Islet precursor cell (in vitro differentiated cells): ENCODE measurements around the gene CPA5.
"Not testable (repeated sequence)": the region's sequence is repeated elsewhere in the genome, so short reads cannot be mapped to it uniquely, and the experiment has no call there.

Experiments
- DNase-seq: peaks from one replicate; pipeline ENCODE4 v3.0.0-alpha.2; 2018

The CPA5 gene

DNA sequence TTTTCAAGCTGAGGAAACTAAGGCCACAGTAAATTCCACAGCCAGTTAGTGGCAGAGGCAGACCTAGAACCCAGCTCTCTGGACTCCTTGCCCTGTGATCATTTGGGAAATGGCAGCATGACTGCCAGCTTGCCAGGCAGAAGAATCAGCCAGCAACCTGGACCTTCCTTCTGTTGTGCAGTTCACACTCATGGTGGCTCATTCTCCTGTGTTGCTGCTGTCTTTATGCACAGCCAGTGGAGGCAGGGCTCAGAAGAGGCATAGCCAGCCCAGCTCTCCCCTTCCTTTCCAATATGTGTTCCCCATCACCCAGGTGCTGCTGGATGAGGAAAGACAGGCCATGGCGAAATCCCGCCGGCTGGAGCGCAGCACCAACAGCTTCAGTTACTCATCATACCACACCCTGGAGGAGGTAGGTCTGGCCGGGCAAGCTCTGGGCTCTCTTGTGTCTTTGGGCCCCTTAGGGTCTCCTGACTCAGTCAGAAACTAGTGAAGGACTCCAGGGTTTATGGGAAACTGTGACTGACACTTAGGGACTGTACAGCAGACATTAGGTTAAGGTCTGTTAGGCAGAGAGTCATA lies 14.8 kb downstream of the CPA5 start:
- peak; percentile 40 for DNase-seq

DNA sequence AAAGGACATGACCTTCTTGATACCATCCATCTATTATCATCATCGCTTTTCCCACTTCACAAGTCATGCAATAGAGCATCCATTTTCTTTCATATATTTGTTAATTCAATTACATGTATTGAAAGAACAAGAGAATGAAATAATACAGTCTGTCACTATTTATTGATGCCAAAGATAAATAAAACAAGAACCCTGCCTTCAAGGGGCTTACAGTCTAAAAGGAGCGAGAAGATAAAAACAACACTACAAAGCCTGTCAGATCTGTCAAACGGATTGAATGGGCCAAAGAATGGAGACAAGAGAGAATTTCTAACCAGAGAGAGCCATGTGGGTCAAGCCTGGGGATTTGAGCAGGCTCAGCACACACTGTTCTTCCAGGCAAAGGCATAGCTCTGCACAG lies 15.9 kb downstream of the CPA5 start:
- no peak for DNase-seq

DNA sequence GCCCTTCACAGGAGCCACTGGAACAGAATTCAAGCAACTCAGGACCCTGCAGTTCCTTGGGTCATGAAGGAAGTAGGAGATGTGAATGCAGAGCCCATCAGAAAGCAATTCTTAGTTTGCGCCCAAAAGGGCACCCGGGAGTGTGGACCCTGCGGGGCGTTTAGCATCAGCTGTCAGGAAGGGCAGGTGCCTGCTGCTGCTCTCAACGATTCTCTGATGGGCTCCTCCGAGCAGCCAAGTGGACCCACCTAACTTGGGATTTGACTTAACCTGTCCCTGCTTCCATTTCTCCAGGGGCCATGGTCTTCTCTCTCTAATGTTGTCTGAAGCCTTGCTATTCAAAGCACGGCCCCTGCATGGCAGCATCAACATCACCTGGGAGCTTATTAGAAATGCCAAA lies 17.1 kb downstream of the CPA5 start:
- peak; percentile 24 for DNase-seq

DNA sequence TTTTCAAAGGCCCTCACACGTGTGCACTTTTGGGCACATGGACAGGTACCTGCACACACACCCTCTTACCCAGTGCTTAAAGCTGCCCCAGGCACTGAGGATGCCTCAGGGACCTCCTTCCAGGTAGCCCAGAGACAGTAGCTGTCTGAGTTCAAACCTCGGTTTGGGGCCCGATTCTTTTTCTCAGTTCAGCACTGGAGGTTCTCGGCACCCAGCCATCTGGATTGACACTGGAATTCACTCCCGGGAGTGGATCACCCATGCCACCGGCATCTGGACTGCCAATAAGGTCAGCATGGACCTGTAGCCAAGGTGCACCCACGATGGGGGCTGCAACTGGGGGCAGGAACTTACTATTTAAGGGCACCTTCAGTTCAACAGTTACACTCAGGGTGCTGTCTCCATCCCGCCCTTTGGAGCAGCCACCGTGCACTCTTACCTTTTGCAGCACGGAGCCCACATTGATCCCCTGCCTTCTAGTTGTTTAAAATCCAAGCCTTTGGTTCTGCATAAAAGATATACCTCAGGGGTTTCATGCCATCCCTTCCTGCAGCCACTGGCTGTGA lies 17.7 kb downstream of the CPA5 start:
- DNase-seq: no peak

DNA sequence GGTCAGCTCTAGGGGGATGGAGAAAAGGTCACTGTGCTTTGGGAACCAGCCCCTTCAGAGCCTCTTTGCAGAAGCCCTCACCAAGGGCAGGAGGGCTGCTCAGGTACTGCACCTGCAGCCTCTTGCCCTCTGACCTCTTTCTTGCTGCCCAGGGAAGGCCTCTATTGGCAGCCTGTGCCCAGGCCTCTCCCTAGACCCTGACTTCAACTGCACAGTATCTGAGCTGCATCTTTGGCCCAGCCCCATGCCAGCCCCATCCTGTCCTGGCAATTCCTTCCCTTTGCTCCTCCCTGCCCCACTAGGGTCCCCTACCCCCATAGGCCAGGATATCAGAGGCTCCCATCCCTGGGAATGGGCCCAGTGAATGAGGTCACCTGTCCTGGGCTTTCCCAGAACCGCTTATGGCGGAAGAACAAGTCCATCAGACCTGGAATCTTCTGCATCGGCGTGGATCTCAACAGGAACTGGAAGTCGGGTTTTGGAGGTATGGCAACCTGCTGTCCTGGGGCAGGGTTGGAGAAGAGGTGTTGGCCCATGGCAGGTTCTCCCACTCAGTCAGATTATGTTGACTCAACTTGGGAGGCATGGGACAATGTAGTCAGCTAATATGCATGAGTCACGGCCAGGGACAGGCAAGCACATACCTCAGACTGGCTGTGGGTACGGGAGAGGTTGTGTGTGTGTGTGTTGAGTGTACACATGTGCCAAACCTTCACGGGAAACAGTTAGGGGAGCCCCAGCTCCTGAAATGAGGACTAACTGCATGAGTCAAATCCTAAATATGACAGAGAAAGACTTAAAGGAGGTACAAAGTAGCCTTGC lies 18.6 kb downstream of the CPA5 start:
- DNase-seq: peak; percentile 96

DNA sequence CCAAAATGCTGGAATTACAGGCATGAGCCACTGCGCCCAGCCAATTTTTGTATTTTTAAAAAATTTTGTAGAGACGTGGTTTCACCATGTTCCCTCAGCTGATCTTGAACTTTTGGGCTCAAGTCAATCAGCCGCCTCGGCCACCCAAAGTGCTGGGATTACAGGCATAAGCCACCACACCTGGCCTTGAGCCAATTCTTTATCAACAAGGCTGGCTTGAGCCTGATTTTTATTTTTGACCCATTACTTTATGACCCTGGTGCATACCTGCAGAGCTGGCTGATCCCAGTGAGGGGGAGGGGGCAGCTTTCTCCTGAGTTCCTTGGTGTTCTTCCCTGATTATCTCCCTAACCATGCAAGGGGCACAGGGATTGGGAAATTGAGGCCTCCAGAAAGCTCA lies 19.8 kb downstream of the CPA5 start:
- no peak for DNase-seq

DNA sequence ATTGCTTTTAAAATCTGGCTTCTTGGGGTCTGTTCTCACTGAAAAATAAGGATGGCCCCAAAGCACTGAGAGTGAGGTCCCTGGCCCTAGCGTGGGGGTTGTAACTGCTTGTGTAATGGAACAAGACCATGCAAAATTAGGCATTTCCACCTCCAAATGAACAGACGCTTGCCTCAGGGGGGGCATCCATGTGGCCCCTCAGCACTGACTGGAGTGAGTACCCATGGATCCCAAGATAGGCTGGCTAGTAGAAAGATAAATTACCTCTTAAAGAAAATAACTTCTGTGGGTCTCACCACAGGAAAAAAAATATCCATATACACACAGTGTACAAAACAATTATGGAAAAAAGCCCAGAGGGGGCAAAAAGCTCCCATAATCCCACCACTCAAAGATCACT lies 20.5 kb downstream of the CPA5 start:
- DNase-seq: no peak

DNA sequence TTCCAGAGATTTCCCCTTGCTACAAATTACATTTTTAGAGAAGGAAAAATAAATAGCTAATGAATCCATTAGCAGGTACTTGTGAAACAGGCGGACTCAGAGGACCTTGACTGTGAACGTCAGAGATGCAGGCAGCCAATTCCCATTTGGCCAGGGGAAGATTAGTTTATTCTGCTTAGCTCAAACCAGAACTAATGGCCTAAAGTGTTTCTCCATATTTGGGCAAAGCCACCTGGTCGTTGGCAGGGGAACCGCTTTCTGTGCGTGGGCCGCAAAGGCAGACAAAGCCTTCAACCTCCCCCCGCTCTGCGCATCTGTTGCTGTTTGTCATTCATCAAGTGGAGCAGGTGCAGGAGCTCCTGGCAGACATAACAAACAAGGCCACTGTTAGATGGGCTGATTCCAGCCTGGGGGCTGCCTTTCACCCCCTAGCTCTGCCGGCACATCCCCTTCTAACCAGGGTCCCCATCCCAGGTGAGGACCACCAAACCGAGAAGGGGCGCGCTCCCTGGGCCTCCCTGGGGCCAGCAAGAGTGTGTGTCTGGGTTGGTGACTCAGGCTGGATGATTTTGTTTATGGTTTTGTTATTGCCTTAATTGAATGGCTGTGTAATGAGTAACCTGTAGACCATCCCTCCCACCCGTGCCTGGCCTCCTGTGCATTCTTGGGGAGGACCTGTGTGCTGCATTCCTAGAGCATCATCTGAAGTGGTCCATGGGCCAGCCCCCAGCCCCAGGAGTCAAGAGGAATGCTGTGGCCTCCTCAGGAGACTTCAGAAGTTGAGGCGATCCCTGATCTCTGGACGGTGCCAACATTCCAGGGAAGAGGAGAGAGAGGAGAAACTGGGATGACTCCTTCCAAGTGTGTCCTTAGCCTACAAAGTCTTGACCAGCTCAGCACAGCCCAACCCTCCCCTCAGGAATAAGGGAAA lies 21.2 kb downstream of the CPA5 start:
- DNase-seq: peak; percentile 96

DNA sequence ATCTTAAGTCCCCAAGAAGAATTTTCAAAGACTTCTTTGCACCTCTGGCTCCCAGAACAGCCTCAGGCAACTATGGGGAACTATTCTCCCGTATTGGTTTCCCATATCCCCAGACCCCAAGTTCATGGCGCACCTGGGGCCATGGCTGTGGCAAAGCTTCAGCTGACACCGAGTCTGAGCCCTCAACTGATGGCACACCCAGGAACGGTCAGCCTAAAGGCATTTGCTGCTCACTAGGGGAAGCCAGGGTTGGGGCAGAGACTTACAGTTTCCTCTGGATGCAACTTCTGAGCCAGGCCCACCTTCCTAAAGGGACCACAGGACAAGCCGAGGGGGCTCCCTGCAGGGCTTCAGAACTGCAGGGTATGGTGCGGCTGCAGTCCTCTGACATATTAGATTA lies 21.9 kb downstream of the CPA5 start:
- no peak for DNase-seq

DNA sequence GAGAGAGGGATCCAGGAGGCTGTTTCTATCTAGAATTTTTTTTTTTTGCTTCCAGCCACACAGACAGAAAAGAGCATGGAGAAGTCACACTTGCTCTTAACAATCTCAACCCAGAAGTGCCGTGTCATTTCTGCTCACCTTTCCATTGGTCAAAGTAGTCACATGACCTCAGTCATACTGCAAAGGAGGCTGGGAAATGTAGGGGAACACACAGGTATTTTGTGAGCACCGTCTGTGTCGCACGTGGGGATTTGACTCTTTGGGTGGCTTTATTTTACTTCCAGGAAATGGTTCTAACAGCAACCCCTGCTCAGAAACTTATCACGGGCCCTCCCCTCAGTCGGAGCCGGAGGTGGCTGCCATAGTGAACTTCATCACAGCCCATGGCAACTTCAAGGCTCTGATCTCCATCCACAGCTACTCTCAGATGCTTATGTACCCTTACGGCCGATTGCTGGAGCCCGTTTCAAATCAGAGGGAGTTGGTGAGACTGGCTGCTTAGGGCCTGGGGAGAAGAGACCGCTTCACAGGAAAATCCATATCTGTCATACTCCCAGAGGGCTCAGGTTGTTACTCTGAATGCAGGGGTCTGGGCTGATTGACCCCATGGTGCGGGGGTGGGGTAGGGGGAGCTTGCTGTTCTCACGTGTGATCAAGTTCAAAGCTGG lies 22.6 kb downstream of the CPA5 start:
- DNase-seq: no peak

DNA sequence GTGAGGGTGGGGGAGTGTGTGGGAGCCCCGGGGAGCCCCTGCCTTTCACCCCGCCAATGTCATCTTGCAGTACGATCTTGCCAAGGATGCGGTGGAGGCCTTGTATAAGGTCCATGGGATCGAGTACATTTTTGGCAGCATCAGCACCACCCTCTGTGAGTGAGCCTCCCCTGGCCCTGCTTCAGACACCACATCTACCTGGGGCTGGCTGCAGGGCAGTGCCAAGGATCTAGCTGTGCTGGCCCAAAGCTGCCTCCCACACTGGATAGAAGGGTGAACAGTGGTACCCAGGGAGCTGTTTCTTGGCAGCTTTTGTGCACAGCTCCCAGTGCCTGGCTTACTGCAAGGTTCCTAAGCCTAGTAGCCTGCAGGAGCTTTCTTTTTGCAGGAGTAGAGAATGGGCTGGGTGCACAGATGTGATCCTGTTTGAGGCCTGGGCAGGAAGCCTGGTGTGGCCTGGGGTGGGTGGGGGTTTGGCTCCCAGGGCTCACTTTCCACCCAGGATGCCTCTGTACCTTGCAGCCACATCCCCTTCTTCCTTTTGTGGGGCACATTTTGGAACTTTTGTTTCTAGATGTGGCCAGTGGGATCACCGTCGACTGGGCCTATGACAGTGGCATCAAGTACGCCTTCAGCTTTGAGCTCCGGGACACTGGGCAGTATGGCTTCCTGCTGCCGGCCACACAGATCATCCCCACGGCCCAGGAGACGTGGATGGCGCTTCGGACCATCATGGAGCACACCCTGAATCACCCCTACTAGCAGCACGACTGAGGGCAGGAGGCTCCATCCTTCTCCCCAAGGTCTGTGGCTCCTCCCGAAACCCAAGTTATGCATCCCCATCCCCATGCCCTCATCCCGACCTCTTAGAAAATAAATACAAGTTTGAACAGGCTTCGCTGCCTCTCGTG lies 23.5 kb downstream of the CPA5 start:
- no peak for DNase-seq

DNA sequence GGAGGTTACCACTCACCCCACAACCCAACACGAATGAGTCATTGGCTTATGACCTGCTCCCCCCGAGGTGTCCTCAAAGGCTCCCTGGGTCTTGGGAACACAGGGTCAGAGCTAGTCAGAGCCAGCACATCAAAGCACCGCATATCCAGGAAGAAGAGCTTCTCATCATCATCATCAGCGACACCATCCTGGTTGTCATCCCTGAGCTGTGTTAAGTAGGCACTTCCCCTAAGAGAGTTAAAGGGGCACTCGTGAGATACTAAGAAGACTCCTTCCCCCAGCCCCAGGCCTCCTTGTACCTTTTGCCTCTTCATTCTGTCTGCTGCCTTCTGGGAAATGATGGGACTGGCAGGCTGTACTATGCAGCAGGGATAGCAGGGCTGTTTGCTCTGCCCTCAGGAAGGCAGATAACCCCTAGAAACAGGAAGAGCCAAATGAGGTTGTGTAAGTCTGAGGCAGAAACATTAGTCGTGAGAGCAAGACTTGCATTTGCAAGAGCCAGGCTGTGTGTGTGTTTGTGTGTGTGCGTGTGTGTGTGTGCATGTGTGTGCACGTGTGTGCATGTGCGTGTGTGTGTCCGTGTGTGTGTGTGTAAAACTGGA lies 24.6 kb downstream of the CPA5 start:
- DNase-seq: no peak

DNA sequence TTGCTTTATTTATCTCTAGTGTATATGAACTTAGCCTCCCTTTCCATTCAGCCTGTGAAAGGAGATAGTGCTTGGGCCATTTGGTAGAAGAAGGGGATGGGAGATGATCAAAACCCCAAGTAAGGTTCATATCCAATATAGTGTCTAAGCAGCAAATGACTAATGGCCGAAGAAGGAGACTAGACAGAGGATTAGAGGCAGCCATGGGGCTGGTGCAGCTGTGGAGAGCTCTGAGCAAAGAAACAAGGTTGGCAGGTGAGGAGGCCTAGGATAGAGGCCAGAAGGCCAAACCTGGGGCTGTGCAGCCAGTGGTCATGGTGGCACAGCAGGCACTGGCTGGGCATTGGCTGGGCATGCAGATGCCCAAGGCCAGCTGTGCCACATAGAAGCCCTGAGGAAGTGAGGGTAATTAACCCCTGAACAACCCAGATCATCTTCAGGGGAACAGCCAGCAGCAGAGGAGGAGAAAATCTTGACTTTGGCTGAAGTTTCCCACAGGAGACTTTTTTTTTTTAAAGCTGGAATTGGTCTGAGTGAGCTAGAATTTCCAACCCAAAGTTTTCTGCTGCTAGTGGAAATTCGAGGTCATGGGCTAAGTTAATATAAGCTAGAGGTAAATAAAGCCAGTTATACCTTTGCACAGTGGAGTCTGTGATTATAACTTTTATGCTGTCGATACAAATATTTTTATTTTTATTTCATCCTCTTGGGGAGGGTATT lies 25.4 kb downstream of the CPA5 start:
- DNase-seq: no peak

DNA sequence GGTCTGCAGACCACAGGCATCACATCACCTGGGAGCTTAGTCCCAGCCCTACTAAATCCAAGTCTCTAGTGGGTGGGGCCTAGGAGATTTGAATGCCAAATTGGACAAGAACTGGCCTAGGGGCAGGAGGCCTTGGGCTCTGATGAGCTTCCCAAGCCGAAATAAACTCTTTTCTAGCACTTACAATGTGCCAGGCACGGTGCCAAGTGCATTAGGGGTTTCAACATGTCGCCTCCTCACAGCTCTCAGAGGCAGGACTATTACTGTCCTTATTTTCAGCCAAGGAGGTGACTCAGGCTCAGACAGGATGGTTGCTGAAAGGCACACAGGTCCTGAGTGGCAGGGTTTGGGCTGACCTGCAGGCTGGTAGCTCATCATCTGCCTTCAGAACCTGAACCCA lies 26.4 kb downstream of the CPA5 start:
- no peak for DNase-seq

DNA sequence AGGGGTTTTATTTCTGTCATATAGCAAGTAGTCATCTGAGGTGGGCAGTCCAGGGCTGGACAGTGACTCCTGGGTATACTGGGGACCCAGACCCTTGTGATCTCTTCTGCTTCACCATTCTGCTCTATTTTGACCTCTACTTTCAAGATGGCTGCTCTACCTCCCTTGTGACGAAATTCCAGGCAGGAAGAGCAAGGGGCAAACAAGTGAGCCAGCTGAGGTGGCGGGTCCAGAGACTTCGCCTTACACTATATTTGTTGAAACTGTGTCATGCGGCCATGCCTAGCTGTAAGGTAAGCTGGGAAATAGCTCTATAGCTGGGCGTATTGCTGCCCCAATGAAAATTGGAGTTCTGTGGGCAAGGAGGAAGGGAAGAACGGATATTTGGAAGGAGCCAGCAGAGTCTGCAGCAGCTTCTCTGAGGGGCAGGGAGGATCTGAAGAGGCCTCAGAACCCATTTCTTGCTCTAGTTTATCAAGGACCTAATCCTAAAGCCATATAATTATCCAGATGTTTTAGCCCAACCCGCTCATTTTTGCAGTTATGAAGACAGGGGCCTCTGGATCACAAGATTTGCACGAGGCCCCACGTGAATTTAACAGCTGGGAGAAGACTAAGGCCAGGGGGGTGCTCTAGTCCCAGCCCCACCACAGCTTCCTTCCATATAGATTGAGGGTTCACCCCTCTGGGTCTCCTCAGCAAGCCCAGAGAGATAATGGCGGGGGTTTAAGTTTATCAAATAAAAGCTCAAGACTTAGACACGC lies 28.0 kb downstream of the CPA5 start:
- no peak for DNase-seq

DNA sequence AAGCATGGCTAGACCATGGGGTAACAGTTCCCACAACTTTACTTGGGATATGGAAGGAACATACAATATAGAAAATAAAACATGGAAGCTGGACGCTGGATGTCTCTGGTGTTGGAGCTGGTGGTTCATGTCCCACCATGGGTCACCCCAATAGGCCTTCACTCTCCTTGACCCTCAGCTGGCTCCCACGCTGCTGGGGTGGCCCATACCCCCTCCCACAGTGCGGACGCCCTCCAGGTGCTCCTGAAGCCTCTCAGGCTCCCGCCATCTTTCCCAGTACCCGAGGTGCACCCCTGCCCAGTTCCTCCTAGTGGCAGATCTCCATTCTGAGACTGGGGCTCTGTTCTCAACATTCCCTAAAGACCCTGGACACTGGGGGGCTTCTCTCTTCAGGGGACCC lies 29.9 kb downstream of the CPA5 start:
- DNase-seq: no peak

DNA sequence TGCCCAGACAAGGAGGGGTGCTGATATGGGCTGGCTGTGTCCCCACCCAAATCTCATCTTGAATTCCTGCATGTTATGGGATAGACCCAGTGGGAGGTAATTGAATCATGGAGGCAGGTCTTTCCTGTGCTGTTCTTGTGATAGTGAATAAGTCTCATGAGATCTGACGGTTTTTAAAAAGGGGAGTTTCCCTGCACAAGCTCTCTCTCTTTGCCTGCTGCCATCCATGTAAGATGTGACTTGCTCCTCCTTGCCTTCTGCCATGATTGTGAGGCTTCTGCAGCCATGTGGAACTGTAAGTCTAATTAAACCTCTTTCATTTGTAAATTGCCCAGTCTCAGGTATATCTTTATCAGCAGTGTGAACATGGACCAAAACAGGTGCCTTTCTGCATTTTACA lies 31.8 kb downstream of the CPA5 start:
- not testable (repeated sequence) for DNase-seq

DNA sequence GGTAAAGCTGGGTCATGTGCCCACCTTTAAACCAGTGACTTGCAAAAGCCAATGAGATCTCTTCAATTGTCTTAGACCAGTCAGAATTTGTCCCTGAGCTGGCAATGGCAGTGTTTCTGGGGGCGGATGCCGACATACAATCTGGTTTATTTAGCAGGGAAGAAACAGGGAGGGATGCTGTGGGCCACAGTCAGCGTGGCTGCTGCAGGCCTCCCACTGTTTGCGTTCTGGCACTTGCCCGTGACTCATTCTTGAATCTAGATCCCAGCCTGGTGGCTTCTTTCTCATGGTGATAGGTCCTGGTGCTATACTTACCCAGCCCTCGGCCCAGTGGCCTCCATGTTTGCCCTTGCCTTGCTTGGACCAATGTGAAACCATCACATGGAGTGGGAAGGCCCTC lies 32.6 kb downstream of the CPA5 start:
- no peak for DNase-seq

DNA sequence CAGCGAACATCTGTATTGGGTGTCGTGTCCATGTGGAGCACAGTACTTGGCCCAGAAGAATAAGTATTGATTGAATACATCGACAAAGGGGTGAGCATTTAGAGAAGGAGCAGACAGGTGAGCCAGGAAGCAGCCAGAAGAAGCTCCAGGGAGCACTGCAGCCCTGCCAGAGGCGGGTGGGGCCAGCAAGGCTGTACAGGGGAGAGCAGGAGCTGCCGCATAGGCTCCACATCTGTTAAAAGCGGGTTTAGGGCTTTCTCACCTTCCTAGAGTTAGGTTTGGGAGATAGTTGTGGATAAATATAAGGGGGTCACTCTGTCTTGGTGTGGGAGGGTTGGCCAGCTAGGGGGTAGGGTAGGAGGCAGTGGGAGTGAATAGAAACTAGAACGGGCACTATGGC lies 34.4 kb downstream of the CPA5 start:
- peak; percentile 31 for DNase-seq

DNA sequence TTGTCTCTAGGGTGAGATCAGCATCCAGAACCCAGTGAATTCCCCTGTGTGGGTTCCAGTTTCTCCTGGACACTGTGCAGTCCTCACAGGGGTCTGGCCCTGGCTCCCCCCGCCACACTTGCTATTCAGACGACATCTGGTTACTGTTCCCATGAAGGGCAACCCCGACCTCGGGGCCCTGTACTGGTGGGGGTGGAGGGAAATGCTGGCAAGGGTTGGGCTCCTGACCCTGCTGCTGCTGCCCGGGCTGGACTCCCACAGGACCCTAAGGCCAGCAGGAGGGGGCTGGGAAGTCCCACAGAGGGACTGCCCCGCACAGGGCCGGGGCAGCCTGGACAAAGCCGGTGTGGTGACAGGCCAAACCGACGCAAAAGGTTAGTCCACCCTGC lies 34.9 kb downstream of the CPA5 start:
- no peak for DNase-seq
